Measurements from ENCODE around the gene TMEM167A.

- TF ChIP-seq POLR2AphosphoS5 (IDR thresholded peaks at IDR 0.05; ENCODE audit: low read depth, low read length) (no peak), TAF1 (IDR thresholded peaks at IDR 0.05; ENCODE audit: borderline replicate concordance, insufficient read depth, low read length) (no peak), FOXP2 (optimal IDR thresholded peaks at IDR 0.05; ENCODE audit: borderline replicate concordance, extremely low read depth, extremely low read length, insufficient read depth) (no peak)
These were observed 41.7 kb downstream of the TMEM167A start for GRCh38 chr5:83035373-83036100.
